A549 treated with AZD2906 at 1 μM for 4 hours (cell line): ENCODE data around the gene FBN2. TPM values are rescaled to one million over a fixed set of nuclear protein-coding genes. Genes with fewer than 3 reads are reported as not detected.

Experiments
- total RNA-seq: library from RNA; stranded (reverse); fragments of 200-300 nt; extraction: Qiagen RNA extraction; gene quantifications from 5 replicates; pipeline ENCODE4 v1.2.3, GENCODE V29; 2022

FBN2 gene
- total RNA-seq, result 12.9 to 19.1 TPM (median 17.6 TPM) in 5 replicates

GRCh38 chr5:128538000-128538249 lies at the start of gene FBN2:
Gene FBN2, minus strand, starts transcription at chr5:128538245. Its CDS starts 642 bp downstream, at chr5:128537603.

